Endothelial cell (in vitro differentiated cells): Measurements from ENCODE around the gene APC. TPM values are rescaled to one million over a fixed set of nuclear protein-coding genes. Genes with fewer than 3 reads are reported as not detected.

ENCODE experiments used
- DNase-seq: peaks from one replicate; pipeline ENCODE4 v3.0.0; 2021; ENCODE audit warnings: low spot score
- H3K27ac Mint-ChIP-seq: one replicate; pipeline ENCODE4 v1.8.0; 2021; ENCODE audit warnings: mixed read lengths, inconsistent platforms; ENCODE audit not compliant: unreplicated experiment
- H3K27me3 Mint-ChIP-seq: one replicate; pipeline ENCODE4 v1.8.0; 2021; ENCODE audit warnings: mild to moderate bottlenecking, moderate library complexity, mixed read lengths, inconsistent platforms; ENCODE audit not compliant: unreplicated experiment
- H3K36me3 Mint-ChIP-seq: one replicate; pipeline ENCODE4 v1.8.0; 2021; ENCODE audit warnings: mild to moderate bottlenecking, low read depth, mixed read lengths, inconsistent platforms; ENCODE audit not compliant: unreplicated experiment
- H3K4me1 Mint-ChIP-seq: one replicate; pipeline ENCODE4 v1.8.0; 2021; ENCODE audit warnings: mild to moderate bottlenecking, mixed read lengths, inconsistent platforms; ENCODE audit not compliant: unreplicated experiment
- H3K4me3 Mint-ChIP-seq: one replicate; pipeline ENCODE4 v1.8.0; 2021; ENCODE audit warnings: mild to moderate bottlenecking, mixed read lengths, inconsistent platforms; ENCODE audit not compliant: unreplicated experiment
- H3K9me3 Mint-ChIP-seq: one replicate; pipeline ENCODE4 v1.8.0; 2021; ENCODE audit warnings: mixed read lengths, inconsistent platforms; ENCODE audit not compliant: unreplicated experiment
- total RNA-seq: library from RNA; stranded (reverse); fragmentation: NEBNext Ultra II Directional; extraction: Animal tissue kit (Norgen Biotek cat#: 25700); gene quantifications from one replicate; pipeline ENCODE4 v1.2.1, GENCODE V29; 2021; ENCODE audit not compliant: unreplicated experiment
- TF ChIP-seq, protein P1 (sequence below): fragments of 200-600 bp; sonication (generic); IDR thresholded peaks from one replicate; pipeline ENCODE4 v1.5.0; 2021; ENCODE audit warnings: antibody characterized with exemption; ENCODE audit not compliant: unreplicated experiment

APC gene
- total RNA-seq, 1 donor from 2014 or later, result 66.5 TPM

DNA sequence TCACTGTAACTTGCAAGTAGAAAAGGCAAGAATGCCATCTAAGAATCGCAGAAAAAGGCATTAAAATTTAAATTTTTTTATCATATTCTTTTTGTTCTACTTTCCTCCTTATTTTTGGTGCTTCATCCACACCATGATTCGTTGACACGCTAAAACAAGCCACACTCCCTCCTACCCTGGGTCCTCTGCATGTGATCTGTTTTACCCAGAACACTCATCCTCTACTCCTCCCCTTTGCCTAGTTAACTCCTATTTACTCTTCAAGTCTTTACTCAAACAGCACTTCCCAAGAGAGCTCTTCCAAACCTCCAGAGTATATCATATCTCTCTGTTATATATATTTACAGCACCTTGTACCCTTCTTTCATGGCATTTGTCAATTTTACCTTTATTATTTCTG lies 62.0 kb downstream of the APC start:
- Mint-ChIP-seq H3K9me3 (no peaks in the 10 kb centered on the region), H3K27ac (no peak overlapping the region), H3K4me1 (peaks cover 8% of the 10 kb centered on the region), H3K27me3 (no peaks in the 10 kb centered on the region), H3K4me3 (no peak overlapping the region), H3K36me3 (peaks cover 5% of the 10 kb centered on the region)
- no peak for DNase-seq
- TF ChIP-seq, protein P1, sequence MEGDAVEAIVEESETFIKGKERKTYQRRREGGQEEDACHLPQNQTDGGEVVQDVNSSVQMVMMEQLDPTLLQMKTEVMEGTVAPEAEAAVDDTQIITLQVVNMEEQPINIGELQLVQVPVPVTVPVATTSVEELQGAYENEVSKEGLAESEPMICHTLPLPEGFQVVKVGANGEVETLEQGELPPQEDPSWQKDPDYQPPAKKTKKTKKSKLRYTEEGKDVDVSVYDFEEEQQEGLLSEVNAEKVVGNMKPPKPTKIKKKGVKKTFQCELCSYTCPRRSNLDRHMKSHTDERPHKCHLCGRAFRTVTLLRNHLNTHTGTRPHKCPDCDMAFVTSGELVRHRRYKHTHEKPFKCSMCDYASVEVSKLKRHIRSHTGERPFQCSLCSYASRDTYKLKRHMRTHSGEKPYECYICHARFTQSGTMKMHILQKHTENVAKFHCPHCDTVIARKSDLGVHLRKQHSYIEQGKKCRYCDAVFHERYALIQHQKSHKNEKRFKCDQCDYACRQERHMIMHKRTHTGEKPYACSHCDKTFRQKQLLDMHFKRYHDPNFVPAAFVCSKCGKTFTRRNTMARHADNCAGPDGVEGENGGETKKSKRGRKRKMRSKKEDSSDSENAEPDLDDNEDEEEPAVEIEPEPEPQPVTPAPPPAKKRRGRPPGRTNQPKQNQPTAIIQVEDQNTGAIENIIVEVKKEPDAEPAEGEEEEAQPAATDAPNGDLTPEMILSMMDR, result no peak

DNA sequence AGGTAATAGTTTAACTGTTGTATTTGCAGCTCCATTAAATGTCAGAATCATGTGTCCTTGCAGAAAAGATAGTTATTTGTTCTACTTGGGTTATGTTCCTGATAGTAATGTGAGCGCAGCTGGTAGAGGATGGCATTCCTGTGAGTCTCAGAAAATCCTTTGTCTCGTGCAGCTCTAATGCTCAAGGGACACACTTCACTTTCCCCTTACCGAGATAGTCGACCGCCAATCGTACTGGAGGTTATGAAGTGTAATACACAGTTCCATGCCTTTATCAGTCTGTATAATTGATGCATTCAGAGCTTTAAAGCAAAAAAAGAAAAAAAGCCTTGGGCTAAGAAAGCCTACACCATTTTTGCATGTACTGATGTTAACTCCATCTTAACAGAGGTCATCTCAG lies 63.2 kb downstream of the APC start:
- Mint-ChIP-seq H3K9me3 (no peaks in the 10 kb centered on the region), H3K4me1 (peaks cover 2% of the 10 kb centered on the region), H3K4me3 (no peak overlapping the region), H3K27me3 (no peaks in the 10 kb centered on the region), H3K36me3 (no peaks in the 10 kb centered on the region), H3K27ac (no peak overlapping the region)
- no peak for DNase-seq
- TF ChIP-seq, protein P1, result no peak

DNA sequence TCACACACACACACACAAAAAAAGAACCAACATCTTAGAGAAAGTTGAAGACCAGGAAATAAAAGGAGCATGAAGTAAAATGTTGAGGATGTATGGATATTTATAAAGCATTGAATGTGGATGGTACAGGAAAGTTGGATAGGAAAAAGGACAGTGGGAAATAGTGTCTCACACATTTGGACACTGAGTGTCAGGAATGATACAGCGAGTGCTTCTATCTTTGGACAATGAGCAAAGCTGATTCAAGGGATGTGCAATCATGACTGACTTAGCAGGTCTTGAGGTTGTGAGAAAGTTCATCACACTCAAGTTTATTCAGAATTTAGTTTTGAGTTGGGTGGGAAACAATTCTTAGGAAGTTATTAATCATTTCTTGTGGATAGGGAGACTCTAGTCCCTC lies 73.3 kb downstream of the APC start:
- Mint-ChIP-seq H3K9me3 (no peaks in the 10 kb centered on the region), H3K27me3 (peaks cover 2% of the 10 kb centered on the region), H3K4me3 (peak overlapping the region; percentile 62), H3K36me3 (peaks cover 41% of the 10 kb centered on the region), H3K4me1 (peaks cover 11% of the 10 kb centered on the region), H3K27ac (no peak overlapping the region)
- no peak for DNase-seq
- TF ChIP-seq, protein P1, result no peak

DNA sequence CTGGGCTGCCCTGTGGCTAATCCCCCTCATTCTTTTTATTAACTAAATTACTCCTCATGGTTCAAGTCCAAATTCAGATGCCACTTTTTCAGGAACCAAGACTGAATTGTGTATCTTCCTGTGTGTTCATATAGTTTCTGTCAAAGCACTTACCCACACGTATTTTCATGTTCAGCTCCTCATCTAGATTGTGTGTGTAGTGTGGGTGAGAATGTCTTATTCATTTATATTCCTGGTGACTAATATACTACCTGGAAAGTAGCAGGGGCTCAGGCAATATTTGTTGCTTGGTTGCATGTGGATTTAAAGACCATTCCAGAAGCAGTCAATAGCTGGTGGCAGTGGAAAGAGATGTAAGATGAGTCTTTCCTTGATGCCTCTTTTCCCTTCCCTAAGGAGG lies 74.9 kb downstream of the APC start:
- Mint-ChIP-seq H3K27ac (no peak overlapping the region), H3K4me1 (peaks cover 13% of the 10 kb centered on the region), H3K9me3 (no peaks in the 10 kb centered on the region), H3K27me3 (peaks cover 2% of the 10 kb centered on the region), H3K4me3 (no peak overlapping the region), H3K36me3 (peaks cover 44% of the 10 kb centered on the region)
- DNase-seq, result no peak
- TF ChIP-seq, protein P1, result no peak

DNA sequence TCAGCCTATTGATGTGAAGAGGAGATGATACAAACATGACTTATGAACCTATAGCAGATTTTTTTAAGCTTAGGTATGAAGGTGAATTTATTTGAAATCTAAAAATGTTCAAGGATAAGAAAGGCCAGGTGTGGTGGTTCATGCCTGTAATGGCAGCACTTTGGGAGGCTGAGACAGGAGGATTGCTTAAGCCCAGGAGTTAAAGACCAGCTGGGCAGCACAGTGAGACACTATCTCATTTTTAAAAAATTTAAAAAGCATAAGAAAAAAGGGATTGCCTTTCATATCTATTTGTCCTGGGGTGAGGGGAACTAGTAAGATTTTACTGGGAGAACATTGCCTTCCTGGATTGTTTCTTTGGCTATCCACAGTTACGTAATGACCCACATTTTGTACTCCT lies 82.6 kb downstream of the APC start:
- peaks cover 10% of the 10 kb centered on the region for H3K4me1 Mint-ChIP-seq
- H3K36me3 Mint-ChIP-seq, result peaks cover 39% of the 10 kb centered on the region
- H3K27me3 Mint-ChIP-seq, result no peaks in the 10 kb centered on the region
- H3K9me3 Mint-ChIP-seq, result no peaks in the 10 kb centered on the region
- TF ChIP-seq, protein P1, result no peak
- peak overlapping the region; percentile 57 for H3K4me3 Mint-ChIP-seq
- no peak for DNase-seq
- H3K27ac Mint-ChIP-seq, result no peak overlapping the region
